HFF-Myc (cell line): ENCODE measurements around the gene HLA-DRA.

Experiments used
- DNase-seq: peaks from one replicate; pipeline ENCODE4 v3.0.0-alpha.2; 2011; ENCODE audit warnings: low read depth; ENCODE audit errors: extremely low read depth
- H3K4me3 ChIP-seq: replicated peaks from 2 replicates; pipeline ENCODE4 v1.5.1; 2011; ENCODE audit warnings: low read depth, mild to moderate bottlenecking, control low read depth, low read length
- CTCF ChIP-seq: IDR thresholded peaks from 2 replicates; pipeline ENCODE4 v1.5.1; 2012; ENCODE audit warnings: mild to moderate bottlenecking, low read depth, low read length, control low read depth; ENCODE audit errors: missing control alignments

Gene HLA-DRA

GRCh38 chr6:32442243-32442667 is 2.6 kb downstream of the HLA-DRA start:
- DNase-seq = no peak
- no peak overlapping the region for H3K4me3 ChIP-seq
- no peak for TF ChIP-seq CTCF

GRCh38 chr6:32442977-32443552 is 3.4 kb downstream of the HLA-DRA start:
- TF ChIP-seq CTCF = no peak
- DNase-seq = no peak
- no peak overlapping the region for H3K4me3 ChIP-seq

- H3K4me3 ChIP-seq = no peak overlapping the region
- no peak for TF ChIP-seq CTCF
- DNase-seq = no peak
Observed at GRCh38 chr6:32444433-32444832, 4.7 kb downstream of the HLA-DRA start.

GRCh38 chr6:32445321-32445854 is 5.7 kb downstream of the HLA-DRA start:
- no peak for TF ChIP-seq CTCF
- no peak overlapping the region for H3K4me3 ChIP-seq
- DNase-seq = no peak

- no peak overlapping the region for H3K4me3 ChIP-seq
Observed at GRCh38 chr6:32447932-32448331, 8.2 kb downstream of the HLA-DRA start.

GRCh38 chr6:32449088-32449736 is 9.5 kb downstream of the HLA-DRA start:
- no peak for TF ChIP-seq CTCF

More at GRCh38 chr6:32447932-32448331, 8.2 kb downstream of the HLA-DRA start:
- no peak for DNase-seq
- no peak for TF ChIP-seq CTCF

More at GRCh38 chr6:32449088-32449736, 9.5 kb downstream of the HLA-DRA start:
- no peak for DNase-seq
- H3K4me3 ChIP-seq = no peak overlapping the region
